ENCODE data around the gene COX11. TPM values are rescaled to one million over a fixed set of nuclear protein-coding genes. Genes with fewer than 3 reads are reported as not detected.

COX11 gene
- total RNA-seq, 1 experiment from 2014 or later = 87.0 TPM

DNA sequence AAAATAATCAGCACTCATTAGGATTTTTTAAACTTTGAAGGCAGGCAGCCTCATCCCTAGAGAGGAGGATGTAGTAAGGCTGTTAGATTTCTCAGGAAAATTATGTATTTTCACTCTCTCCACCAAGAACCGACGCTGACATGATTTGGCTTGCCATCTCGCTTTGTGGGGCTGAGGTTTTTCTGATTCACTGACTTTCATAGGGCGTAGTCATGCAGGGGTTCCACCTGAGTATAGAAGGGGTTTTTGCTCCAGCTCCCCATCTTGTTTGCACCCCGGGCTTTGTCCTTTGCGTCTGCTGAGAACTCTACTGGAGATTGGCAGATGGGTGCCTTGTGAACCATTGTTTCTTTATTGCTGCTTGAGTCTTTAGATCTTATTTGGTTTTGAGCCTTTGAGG is 47.6 kb downstream of the COX11 start:
- Histone ChIP-seq H3K4me1 (ENCODE audit: control insufficient read depth, insufficient read depth, low read length) (no peaks in the 10 kb centered on the region), H3K36me3 (ENCODE audit: control insufficient read depth, insufficient read depth, low read length) (peaks cover 13% of the 10 kb centered on the region), H3K9me3 (ENCODE audit: control insufficient read depth, insufficient read depth, low read depth, low read length) (peaks cover 10% of the 10 kb centered on the region; the same call in 1 of the 2 replicates), H3K4me3 (ENCODE audit: low read depth in 2 of 2, low read length in 2 of 2) (no peak overlapping the region), H3K27me3 (ENCODE audit: control insufficient read depth, insufficient read depth, low read length) (no peaks in the 10 kb centered on the region), H3K27ac (ENCODE audit: low read length) (no peak overlapping the region)
- DNase-seq (ENCODE audit: low read depth, low spot score) = no peak
- CTCF ChIA-PET = no interaction called here
- intact Hi-C loops (cut with micrococcal nuclease; ENCODE audit: unreplicated experiment) (no loop called here), in situ Hi-C loops (cut with HindIII; ENCODE audit: low pct_unique_long_range_greater_than_20kb, low sequenced_read_pairs) (no loop called here)
- BruUV-seq (replicated peaks) = no TSS peak
- POLR2A ChIA-PET = no interaction called here
- ATAC-seq = no peak
- TF ChIP-seq SIN3A (IDR thresholded peaks at IDR 0.05; ENCODE audit: borderline replicate concordance, insufficient read depth, low read depth, low read length) = no peak

DNA sequence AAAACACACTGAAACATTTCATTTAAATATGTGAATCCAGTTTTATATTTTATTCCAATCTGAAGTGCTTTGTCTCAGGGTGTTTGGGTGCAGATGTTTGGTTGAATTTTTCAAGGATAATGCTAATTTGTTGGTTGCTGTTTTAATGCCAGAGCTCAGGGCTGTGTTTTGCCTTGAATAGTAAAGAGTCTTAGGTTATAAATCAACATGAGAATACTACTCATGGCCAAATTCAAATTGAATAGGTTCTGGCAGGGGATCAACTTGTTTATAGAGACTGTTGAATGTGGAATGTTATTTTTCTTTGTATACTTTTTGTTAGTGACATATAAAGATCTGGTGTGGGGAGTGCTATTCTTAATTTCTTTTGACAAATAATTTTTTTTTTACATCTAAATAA is 49.0 kb downstream of the COX11 start:
- Histone ChIP-seq H3K27ac (ENCODE audit: low read length) (no peak overlapping the region), H3K9me3 (ENCODE audit: control insufficient read depth, insufficient read depth, low read depth, low read length) (peaks cover 16% of the 10 kb centered on the region; the same call in 1 of the 2 replicates), H3K36me3 (ENCODE audit: control insufficient read depth, insufficient read depth, low read length) (peaks cover 27% of the 10 kb centered on the region), H3K4me1 (ENCODE audit: control insufficient read depth, insufficient read depth, low read length) (no peaks in the 10 kb centered on the region), H3K4me3 (ENCODE audit: low read depth in 2 of 2, low read length in 2 of 2) (no peak overlapping the region), H3K27me3 (ENCODE audit: control insufficient read depth, insufficient read depth, low read length) (no peaks in the 10 kb centered on the region)
- ChIA-PET POLR2A (no interaction called here), CTCF (no interaction called here)
- TF ChIP-seq, protein P1, sequence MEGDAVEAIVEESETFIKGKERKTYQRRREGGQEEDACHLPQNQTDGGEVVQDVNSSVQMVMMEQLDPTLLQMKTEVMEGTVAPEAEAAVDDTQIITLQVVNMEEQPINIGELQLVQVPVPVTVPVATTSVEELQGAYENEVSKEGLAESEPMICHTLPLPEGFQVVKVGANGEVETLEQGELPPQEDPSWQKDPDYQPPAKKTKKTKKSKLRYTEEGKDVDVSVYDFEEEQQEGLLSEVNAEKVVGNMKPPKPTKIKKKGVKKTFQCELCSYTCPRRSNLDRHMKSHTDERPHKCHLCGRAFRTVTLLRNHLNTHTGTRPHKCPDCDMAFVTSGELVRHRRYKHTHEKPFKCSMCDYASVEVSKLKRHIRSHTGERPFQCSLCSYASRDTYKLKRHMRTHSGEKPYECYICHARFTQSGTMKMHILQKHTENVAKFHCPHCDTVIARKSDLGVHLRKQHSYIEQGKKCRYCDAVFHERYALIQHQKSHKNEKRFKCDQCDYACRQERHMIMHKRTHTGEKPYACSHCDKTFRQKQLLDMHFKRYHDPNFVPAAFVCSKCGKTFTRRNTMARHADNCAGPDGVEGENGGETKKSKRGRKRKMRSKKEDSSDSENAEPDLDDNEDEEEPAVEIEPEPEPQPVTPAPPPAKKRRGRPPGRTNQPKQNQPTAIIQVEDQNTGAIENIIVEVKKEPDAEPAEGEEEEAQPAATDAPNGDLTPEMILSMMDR (IDR thresholded peaks at IDR 0.05) = no peak
- TF ChIP-seq, protein P2, sequence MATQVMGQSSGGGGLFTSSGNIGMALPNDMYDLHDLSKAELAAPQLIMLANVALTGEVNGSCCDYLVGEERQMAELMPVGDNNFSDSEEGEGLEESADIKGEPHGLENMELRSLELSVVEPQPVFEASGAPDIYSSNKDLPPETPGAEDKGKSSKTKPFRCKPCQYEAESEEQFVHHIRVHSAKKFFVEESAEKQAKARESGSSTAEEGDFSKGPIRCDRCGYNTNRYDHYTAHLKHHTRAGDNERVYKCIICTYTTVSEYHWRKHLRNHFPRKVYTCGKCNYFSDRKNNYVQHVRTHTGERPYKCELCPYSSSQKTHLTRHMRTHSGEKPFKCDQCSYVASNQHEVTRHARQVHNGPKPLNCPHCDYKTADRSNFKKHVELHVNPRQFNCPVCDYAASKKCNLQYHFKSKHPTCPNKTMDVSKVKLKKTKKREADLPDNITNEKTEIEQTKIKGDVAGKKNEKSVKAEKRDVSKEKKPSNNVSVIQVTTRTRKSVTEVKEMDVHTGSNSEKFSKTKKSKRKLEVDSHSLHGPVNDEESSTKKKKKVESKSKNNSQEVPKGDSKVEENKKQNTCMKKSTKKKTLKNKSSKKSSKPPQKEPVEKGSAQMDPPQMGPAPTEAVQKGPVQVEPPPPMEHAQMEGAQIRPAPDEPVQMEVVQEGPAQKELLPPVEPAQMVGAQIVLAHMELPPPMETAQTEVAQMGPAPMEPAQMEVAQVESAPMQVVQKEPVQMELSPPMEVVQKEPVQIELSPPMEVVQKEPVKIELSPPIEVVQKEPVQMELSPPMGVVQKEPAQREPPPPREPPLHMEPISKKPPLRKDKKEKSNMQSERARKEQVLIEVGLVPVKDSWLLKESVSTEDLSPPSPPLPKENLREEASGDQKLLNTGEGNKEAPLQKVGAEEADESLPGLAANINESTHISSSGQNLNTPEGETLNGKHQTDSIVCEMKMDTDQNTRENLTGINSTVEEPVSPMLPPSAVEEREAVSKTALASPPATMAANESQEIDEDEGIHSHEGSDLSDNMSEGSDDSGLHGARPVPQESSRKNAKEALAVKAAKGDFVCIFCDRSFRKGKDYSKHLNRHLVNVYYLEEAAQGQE (IDR thresholded peaks at IDR 0.05; ENCODE audit: insufficient read depth in 1 of 2, low read depth in 2 of 2, low read length in 1 of 2) = no peak
- TF ChIP-seq TCF7L2 (IDR thresholded peaks at IDR 0.05; ENCODE audit: low read depth, low read length) (no peak), SIN3A (IDR thresholded peaks at IDR 0.05; ENCODE audit: borderline replicate concordance, insufficient read depth, low read depth, low read length) (no peak), POLR2AphosphoS5 (IDR thresholded peaks at IDR 0.05; ENCODE audit: low read depth, low read length) (no peak)
- intact Hi-C loops (cut with micrococcal nuclease; ENCODE audit: unreplicated experiment) = no loop called here
- in situ Hi-C loops (cut with HindIII; ENCODE audit: low pct_unique_long_range_greater_than_20kb, low sequenced_read_pairs) = no loop called here
- DNase-seq (ENCODE audit: low read depth, low spot score) = no peak
- no TSS peak for BruUV-seq (replicated peaks)
- no peak for ATAC-seq

DNA sequence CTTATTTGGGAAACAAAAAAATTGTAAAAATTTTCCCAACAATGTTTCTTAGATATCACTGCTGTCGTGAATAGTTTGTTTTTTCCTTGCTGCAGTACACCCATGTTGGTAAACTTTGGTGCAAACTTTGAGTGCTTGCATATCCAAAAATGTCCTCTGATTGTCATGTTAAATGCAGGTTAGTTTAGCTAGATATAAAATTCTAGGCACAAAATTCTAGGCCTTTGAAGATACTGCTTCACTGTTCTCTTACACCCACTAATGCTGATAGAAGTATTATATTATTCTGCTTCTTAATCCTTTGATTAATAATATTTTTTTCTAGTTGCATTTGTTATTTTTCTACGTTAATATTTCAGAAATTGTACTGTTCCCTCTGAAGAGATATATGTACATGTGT is 51.7 kb downstream of the COX11 start:
- Histone ChIP-seq H3K27ac (ENCODE audit: low read length) (no peak overlapping the region), H3K36me3 (ENCODE audit: control insufficient read depth, insufficient read depth, low read length) (peaks cover 34% of the 10 kb centered on the region), H3K4me3 (ENCODE audit: low read depth in 2 of 2, low read length in 2 of 2) (no peak overlapping the region), H3K9me3 (ENCODE audit: control insufficient read depth, insufficient read depth, low read depth, low read length) (peaks cover 16% of the 10 kb centered on the region; the same call in 1 of the 2 replicates), H3K27me3 (ENCODE audit: control insufficient read depth, insufficient read depth, low read length) (no peaks in the 10 kb centered on the region), H3K4me1 (ENCODE audit: control insufficient read depth, insufficient read depth, low read length) (no peaks in the 10 kb centered on the region)
- intact Hi-C loops (cut with micrococcal nuclease; ENCODE audit: unreplicated experiment) = no loop called here
- TF ChIP-seq, protein P2 (IDR thresholded peaks at IDR 0.05; ENCODE audit: insufficient read depth in 1 of 2, low read depth in 2 of 2, low read length in 1 of 2) = no peak
- TF ChIP-seq, protein P1 (IDR thresholded peaks at IDR 0.05) = no peak
- TF ChIP-seq SIN3A (IDR thresholded peaks at IDR 0.05; ENCODE audit: borderline replicate concordance, insufficient read depth, low read depth, low read length) = no peak
- no peak for TF ChIP-seq POLR2AphosphoS5 (IDR thresholded peaks at IDR 0.05; ENCODE audit: low read depth, low read length)
- no peak for TF ChIP-seq TCF7L2 (IDR thresholded peaks at IDR 0.05; ENCODE audit: low read depth, low read length)
- ChIA-PET POLR2A (no interaction called here), CTCF (no interaction called here)
- no peak for DNase-seq (ENCODE audit: low read depth, low spot score)
- in situ Hi-C loops (cut with HindIII; ENCODE audit: low pct_unique_long_range_greater_than_20kb, low sequenced_read_pairs) = no loop called here
- BruUV-seq (replicated peaks) = no TSS peak
- ATAC-seq = no peak
